Stimulated activated CD8-positive, alpha-beta memory T cell treated with anti-CD3 and anti-CD28 coated beads, Interleukin-15, amount 100 ng/mL, for 24 hours (primary cell): ENCODE data around the gene C2CD2.
"Not testable (repeated sequence)": the region's sequence is repeated elsewhere in the genome, so short reads cannot be mapped to it uniquely, and the experiment has no call there.

Experiments used
- DNase-seq: peaks from one replicate; pipeline ENCODE4 v3.0.0-alpha.2; 2020; ENCODE audit warnings: low read depth

C2CD2 gene

GRCh38 chr21:41975391-41976272 is 21.8 kb upstream of the C2CD2 start:
- DNase-seq = no peak

GRCh38 chr21:41974752-41975053 is 20.9 kb upstream of the C2CD2 start:
- no peak for DNase-seq

- no peak for DNase-seq
Observed at GRCh38 chr21:41973861-41974751, 20.3 kb upstream of the C2CD2 start.

GRCh38 chr21:41973427-41973831 is 19.6 kb upstream of the C2CD2 start:
- no peak for DNase-seq

GRCh38 chr21:41972511-41973205 is 18.8 kb upstream of the C2CD2 start:
- DNase-seq = no peak

- DNase-seq = no peak
Observed at GRCh38 chr21:41971891-41972290, 18.1 kb upstream of the C2CD2 start.

GRCh38 chr21:41970751-41971653 is 17.2 kb upstream of the C2CD2 start:
- DNase-seq = no peak

- DNase-seq = no peak
Observed at GRCh38 chr21:41970106-41970391, 16.2 kb upstream of the C2CD2 start.

- DNase-seq = no peak
Observed at GRCh38 chr21:41967708-41968107, 13.9 kb upstream of the C2CD2 start.

- DNase-seq = no peak
Observed at GRCh38 chr21:41966872-41967621, 13.2 kb upstream of the C2CD2 start.

GRCh38 chr21:41966041-41966833 is 12.4 kb upstream of the C2CD2 start:
- no peak for DNase-seq

- DNase-seq = no peak
Observed at GRCh38 chr21:41965461-41966013, 11.7 kb upstream of the C2CD2 start.

GRCh38 chr21:41965045-41965444 is 11.2 kb upstream of the C2CD2 start:
- no peak for DNase-seq

GRCh38 chr21:41964171-41964570 is 10.4 kb upstream of the C2CD2 start:
- no peak for DNase-seq

GRCh38 chr21:41962425-41962966 is 8.7 kb upstream of the C2CD2 start:
- no peak for DNase-seq

GRCh38 chr21:41961753-41962152 is 7.9 kb upstream of the C2CD2 start:
- DNase-seq = no peak

GRCh38 chr21:41961282-41961701 is 7.5 kb upstream of the C2CD2 start:
- DNase-seq = no peak

- no peak for DNase-seq
Observed at GRCh38 chr21:41960386-41960785, 6.6 kb upstream of the C2CD2 start.

GRCh38 chr21:41959697-41960096 is 5.9 kb upstream of the C2CD2 start:
- not testable (repeated sequence) for DNase-seq
